Right kidney (tissue), 1 donor: ENCODE measurements around the gene GRIN3B.

Source experiments
- DNase-seq: peaks from one replicate; pipeline ENCODE4 v3.0.0-alpha.2; 2016

Gene GRIN3B

DNA sequence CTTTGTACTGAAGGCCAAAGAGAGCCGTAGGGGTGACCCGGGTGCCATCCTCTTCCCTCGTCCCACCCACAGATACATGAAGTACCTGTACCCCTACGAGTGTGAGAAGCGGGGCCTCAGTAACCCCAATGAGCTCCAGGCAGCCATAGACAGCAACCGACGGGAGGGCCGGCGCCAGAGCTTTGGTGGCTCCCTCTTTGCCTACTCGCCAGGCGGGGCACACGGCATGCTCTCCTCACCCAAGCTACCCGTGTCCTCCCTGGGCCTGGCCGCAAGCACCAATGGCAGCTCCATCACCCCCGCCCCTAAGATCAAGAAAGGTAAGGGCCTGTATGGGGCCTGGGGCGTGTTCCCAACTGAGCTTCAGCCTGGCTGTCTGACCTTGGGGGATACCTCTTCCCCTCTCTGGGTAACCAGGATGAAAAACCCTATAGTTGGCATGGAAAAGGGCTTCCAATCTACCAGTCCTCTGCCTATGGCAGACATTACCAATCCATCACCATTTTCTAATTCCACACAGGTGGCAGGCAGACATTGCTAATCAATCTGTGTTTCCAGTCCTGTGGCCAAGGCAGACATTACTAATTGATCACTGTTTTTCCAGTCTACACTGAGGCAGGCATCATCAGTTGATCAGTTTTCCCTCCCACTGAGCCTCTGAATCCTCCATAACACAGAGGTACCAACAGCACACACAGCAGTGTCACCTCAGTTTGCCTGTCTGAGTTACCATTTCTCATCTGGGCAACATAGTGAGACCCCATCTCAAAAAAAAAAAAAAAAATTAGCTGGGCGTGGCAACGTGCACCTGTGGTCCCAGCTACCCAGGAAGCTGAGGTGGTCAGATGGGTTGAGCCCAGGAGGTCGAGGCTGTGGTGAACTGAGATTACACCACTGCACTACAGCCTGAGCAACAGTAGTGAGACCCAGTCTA, 35.2 kb upstream of the GRIN3B start:
- DNase-seq: no peak

DNA sequence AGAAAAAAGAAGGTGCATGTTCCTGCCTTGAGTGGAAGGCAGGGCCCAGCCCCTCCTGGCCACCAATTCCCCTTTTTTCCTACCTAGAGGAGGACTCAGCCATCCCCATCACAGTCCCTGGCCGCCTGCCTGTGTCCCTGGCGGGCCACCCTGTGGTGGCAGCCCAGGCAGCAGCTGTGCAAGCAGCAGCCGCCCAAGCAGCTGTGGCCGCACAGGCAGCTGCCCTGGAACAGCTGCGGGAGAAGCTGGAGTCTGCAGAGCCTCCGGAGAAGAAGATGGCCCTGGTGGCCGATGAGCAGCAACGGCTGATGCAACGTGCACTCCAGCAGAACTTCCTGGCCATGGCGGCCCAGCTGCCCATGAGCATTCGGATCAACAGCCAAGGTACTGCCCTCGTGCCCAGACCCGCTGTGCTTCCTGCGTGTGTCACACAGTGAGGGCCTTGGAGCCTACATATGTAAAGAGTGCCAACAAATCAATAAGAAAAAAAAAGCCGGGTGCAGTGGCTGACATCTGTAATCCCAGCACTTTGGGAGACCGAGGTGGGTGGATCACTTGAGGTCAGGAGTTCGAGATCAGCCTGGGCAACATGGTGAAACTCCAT, 33.6 kb upstream of the GRIN3B start:
- DNase-seq: no peak

DNA sequence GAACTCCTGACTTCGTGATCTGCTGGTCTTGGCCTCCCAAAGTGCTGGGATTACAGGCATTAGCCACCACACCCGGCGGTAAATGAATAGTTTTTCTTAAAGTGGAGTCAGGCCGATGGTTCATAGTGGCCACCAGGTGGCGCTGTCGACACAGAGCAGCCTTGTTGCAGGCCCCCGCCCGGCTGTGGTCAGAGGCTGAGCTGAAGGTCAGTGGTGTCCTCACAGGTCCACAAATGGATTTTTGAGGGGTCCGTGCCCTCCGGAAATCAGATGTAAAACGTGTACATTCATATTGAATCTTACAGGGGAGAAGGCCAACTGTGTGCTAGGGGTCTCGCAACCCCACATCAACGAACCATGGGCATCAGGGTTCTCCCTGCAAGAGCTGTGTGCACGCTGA, 29.5 kb upstream of the GRIN3B start:
- DNase-seq: no peak

DNA sequence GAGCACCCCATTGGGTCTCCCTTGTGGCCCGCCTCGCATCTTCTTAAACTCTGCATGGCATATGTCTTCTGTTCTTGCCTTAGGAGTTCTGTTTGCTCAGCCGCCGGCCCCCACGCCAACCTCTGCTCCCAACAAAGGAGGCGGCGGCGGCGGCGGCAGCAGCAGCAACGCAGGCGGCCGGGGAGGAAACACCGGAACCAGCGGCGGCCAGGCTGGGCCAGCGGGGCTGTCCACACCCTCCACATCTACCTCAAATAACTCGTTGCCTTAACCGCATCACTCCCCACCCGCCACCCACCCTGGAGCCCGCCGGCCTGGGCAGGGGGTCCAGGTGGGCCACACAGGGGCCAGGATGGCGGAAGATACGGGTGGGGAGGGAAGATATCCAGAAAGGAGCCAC, 28.4 kb upstream of the GRIN3B start:
- DNase-seq: no peak

DNA sequence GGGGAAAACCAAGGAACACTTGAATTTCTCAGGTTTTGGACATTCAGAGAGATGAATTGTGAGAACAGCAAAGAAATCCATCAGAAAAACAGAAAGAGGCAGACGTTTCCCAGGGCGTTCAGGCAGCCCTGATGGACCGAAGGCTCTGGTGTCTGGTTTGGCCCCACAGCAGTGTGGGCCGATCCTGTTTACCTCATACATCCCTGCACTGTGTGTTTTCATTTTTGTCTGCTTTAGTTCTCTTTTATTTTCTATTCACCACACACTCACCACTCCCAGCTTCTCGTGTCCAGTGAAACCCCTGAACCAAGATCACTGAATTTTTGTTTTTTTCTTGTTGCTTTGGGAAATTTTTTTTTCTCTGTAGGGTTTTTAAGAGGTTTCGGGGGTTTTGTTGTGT, 27.9 kb upstream of the GRIN3B start:
- DNase-seq: no peak

DNA sequence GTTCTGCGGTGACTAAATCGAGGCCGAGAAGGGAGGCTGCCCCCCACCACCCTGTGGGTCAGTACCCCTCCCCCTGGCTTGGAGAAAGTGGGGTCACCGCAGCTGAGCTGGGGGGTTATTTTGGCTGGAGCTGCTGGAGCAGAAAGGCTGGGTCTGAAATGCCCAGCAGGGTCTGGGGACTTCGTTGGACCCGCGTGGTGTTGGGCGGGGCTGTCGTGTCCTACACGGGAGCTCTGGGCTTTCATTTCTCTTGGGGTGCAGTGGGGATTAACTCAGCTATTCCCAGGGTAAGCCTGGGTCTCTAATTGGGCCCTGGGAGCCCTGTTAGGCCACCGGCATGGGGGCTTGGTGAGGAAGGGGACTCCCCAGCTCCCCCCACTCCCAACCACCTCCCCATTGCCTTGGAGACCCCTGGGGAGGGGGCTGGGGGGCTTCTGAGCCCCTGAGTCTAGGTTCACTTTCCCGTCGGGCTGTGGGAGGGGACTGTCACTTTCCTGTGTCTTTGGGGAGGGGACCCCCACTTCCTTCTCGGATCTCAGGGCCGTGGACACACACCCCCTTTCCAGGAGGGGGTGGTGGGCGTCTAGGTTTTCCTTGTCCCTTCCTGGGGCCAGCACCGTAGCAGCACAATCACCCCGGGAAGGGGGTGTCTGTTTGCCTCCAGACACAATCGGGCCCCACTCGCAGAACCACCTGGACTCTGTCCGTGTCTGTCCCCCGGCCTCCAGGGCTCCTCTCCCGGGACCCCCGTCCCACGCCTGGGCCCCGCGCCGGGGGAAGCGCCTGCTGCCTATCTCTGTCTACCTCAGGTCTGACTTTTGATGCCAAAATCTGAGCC, 26.3 kb upstream of the GRIN3B start:
- DNase-seq: no peak

DNA sequence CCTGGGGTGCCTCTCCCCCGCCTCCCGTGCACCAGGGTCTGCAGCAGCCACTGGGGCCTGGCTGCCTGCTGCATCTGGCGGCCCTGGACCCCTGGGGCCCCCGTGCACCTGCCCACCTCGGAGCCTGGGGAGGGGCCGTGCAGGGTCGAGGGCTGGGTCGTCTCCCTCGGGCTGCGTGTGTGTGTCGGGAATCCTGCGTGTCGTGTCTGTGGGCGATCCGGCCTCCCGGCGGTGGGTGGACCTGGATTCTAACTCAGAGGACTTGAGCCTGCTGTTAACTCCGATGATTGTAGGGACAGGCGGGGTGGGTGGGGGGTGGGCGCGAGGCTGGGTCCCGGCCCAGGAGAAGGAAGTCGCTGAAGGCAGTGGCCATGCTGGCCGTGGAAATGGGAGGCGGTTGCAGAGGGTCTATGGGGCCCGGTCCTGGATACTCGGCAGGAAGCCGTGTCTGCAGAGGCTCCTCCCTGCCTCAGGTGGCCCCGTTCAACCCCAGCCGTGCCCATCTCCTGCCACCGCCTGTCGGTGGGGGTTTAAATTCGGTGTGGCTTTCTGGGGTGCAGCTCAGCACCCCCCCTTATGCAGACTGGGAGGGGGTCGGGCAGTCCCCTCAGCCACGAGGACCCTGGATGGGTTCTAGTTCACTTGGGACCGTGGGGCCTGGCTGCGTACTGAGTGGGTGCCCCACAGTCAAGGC, 25.5 kb upstream of the GRIN3B start:
- no peak for DNase-seq

DNA sequence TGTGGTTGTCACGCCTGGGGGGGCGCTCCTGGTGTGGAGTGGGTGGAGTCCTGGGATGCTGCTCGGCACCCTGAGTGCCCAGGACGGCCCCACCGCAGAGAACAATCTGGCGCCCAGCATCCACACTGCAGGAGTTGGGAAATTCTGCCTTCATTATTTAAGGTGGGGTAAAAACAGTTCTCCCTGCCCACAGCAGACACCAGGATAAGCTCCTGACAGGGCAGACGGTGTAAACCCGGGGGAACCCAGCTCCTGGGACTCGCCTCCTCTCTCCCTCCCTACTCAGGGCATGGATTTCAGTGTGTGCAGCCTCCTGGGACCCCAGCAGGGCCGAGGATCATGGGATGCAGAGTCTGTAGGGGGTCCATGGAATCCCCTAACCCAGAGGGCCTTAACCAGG, 23.7 kb upstream of the GRIN3B start:
- DNase-seq: no peak

DNA sequence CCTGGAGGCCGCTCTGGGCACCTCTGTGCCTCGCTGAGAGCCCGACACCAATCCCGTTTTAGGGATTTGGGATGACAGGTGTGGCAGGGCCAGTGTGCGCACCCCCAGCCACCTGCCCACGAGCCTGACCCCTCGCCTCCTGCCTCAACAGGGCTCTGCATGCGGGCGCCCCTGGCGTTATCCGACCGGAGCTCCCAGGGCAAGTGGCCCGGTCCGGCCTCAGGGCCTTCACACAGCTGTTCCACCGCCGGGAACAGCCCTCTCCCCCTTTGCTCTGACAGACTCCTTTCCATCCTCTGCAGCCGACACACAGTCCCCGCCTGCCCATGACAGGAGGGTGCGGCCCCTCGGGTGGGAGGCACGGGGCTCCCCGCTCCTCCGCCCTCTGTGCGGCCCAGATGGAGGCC, 23.2 kb upstream of the GRIN3B start:
- DNase-seq: no peak

DNA sequence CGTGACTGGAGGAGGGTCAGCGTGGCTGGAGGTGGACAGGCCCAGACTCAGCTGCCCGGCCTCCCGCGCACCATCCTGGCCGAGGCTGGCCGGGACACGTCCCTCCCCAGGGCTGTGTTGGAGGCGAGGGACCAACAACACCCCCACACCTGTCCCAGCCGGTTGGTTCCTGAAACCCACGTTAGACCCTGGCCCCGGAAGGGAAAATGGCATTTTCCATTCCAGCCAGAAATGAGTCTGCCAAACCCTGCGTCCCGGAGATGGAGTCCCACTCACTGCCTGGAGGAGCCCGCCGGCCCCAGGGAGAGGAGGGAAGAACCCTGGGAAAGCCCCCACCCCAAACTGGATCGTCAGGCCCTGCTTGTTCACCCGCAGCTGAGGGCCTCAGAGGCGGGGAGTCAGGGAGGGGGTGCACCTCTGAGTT, 20.9 kb upstream of the GRIN3B start:
- no peak for DNase-seq

DNA sequence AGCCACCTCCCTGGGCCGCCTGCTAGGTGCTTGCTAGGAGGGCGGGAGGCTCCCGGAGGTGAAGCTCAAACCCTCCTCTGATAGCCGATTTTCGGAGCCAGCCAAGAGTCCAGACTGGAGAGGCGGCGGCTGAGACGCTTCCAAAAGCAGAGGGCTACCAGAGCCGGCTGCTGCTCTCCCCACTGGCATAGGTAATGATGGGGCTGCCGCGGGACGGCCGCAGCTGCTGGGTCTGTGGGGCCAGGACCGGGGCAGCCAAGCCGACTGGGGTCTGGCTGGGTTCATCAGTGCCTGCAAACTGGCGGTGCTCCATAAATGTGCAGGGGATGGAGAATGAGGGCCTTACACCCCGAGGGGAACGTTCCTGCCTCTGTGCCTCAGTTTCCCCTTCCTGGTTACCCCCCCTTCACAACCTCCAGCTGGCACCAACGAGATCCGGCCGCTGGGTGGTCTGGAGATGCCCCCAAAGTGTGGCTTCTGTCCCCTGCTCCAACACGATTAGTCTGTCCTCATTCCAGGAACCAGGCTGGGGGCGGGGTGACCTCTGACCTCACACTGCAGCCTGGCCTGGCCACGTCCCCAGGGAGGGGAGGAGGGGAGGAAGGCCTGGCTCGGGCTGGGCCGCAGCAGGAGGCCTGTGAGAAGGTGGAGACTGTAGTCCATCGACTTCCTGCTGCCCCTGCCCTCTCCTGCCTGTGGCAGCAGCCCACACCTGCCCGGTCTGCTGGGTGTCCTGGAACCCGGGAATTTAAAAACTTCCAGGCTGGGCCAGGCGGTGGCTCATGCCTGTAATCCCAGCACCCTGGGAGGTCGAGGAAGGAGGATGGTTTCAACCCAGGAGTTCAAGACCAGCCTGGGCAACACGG, 19.9 kb upstream of the GRIN3B start:
- peak; percentile 61 for DNase-seq

DNA sequence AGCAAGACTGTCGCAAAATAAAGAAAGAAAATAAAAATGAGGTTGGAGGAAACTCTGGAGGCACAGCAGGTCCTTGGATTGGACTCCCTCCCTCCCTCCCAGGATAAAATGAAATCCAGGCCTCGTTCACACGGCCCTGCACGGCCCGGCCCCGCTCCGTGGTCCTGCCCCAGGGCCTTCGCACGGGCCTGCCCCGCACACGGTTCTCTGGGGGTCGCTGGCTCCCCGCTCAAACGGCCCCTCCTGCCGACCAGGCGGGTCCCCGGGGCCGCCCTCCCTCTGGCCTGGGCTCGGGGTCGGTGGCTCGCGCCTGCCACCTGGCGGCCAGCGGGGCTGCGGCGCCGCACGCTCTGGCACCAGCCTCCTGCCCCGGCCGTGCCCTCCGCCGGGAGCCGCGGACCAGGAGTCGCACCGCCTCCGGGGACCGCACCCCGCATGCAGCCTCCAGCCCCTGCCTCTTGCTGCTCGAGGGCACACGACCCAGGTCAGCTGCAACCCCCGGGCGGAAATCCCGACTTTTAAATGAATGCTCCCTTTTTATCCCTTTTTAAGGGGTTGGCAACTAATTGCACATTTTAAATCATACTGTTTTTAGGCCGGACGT, 17.6 kb upstream of the GRIN3B start:
- DNase-seq: peak; percentile 94

DNA sequence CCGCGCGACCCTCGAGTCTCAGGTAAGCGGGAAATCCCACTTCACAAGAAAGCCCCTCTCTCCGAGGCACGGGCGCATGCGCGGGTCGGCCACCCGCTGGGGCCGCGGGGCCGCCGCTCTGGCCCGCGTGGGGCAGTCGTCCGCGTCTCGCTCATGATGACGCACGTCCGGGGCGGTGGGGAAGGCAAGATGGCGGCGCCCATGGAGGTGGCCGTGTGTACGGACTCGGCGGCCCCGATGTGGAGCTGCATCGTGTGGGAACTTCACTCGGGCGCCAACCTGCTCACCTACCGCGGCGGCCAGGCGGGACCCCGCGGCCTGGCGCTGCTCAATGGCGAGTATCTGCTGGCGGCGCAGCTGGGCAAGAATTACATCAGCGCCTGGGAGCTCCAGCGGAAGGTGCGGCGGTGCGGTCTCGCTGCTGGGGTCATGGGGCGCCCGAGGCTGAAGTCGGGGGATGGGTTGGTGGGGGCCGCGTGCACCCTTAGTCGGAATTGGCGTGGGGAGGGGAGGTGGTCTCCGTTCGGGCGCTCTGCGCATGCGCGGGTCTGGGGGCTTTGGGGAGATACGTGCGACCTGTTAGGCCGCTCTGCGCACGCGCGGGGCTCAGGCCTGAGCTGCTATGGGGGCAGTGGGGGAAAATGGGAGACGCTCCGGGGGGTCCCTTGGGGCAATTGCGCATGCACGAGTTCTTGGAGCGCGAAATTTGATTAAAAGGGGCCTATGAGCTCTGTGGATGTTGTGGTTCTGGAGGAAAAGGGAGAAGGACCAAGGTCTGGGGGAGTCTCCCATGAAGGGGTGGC, 15.9 kb upstream of the GRIN3B start, which contains the start of gene WDR18:
Gene WDR18 (plus strand): TSS at position 181 of the 803 bp plus-strand sequence. CDS start 9 bp downstream, at position 190.
- peak; percentile 93 for DNase-seq

DNA sequence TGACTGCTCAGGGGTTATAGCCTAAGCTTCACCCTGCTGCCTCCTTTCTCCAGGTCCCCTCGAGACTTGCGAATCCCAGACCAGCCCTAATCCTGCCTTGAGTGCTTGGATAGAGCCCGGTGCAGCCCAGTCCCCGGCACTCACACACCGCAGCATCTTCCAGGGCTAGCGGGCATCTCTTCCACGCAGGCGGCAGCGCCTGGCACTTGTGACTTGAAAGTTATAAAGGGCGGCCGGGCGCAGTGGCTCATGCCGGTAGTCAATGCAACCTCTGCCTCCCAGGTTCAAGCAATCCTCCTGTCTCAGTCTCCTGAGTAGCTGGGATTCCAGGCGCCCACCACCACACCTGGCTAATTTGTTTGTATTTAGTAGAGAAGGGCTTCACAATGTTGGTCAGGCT, 14.1 kb upstream of the GRIN3B start:
- DNase-seq: no peak

DNA sequence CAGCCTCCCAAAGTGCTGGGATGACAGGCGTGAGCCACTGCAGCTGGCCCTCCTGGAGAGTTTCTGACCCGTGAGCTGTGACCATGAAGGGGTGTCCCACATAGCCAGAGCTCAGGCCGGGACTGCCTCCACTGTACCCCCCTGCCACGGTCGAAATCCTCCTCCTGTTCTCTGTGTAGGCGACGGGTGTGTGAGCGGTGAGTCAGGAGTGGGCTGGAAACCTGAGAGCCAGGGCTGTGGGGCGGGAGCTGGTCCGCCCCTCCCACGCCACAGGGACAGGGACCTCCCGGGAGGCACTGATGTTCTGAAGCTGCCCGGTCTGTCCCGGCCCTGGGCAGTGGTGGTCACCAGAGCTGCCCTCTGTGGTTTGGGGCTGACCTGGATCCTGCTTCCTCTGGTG, 12.1 kb upstream of the GRIN3B start:
- DNase-seq: no peak

DNA sequence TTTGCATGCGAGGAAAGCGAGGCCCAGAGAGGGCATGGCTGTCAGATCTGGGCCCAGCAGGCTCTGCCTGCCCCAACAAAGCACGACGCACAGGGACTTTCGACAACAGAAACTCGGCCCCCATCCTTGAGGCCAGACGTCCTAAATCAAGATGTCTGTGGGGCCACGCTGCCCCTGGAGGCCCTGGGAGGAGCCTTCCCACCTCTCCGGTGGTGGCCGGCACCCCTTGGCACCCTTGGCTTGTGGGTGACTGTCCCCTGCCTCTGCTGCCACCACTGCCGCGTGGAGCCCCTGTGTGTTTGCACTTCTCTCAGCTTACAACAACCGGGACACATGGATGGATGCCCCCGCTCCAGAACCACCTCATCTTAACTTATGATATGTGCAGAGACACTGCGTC, 11.7 kb upstream of the GRIN3B start:
- DNase-seq: no peak

DNA sequence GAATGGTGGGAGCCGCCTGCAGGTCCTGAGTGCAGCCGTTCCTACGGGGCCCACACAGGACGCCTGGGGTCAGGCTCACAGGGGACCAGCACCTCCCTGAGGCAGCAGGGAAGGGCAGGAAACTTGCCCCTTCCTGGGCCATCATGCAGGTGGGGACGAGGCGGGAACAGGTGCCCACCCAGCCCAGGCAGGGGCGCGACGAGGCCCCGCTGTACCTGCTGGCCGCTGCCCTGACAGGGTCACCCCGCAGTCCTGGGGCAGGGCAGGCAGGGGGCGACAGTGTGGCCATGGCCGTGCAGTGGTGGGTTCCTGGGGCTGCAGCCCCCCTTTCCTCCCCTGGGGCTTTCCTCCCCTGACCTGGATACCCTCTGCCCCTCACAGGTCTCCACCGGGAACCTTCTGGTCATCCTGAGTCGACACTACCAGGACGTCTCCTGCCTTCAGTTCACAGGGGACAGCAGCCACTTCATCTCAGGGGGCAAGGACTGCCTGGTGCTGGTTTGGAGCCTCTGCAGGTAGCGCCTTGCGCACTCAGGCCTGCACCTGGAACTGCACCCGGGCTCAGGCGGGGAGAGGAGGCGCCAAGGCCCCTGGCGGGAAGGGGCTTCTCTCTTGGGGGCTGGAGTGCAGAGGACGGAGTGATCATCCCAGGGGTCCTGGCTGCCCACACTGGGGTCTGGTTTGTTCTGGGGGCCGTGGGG, 10.7 kb upstream of the GRIN3B start:
- no peak for DNase-seq

DNA sequence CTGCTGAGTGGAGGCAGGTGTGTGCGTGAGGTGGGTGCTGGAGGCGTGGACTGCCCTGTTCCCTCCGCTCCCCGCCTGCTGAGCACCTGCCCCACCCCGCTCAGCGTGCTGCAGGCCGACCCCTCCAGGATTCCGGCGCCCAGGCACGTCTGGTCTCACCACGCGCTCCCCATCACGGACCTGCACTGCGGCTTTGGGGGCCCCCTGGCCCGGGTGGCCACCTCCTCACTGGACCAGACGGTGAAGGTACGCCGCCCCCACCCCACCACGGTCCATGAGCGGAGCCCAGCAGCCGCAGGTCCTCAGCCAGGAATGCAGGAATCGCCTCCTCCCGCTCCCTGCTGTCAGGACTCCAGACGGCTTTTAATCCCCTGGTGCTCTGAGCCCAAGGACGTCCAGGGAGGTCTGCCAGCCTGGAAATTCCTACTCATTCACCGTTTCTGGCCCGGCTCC, 10.1 kb upstream of the GRIN3B start:
- no peak for DNase-seq

DNA sequence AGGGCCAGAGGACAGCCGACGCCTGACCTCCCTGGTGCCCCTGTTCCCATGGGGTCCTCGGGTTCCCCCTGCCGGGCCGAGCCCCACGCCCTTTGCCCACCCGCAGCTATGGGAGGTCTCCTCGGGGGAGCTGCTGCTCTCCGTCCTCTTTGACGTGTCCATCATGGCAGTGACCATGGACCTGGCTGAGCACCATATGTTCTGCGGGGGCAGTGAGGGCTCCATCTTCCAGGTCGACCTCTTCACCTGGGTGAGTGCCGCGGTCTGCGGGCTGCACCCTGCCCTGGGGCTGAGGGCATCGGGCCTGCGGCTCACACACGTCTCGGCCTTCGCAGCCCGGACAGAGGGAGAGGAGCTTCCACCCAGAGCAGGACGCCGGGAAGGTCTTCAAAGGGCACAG, 9.5 kb upstream of the GRIN3B start:
- DNase-seq: no peak
